ENCODE measurements around the gene PLSCR4.
"Not testable (repeated sequence)": the region's sequence is repeated elsewhere in the genome, so short reads cannot be mapped to it uniquely, and the experiment has no call there.

The PLSCR4 gene

GRCh38 chr3:146250449-146251382 lies at the start of gene PLSCR4:
Gene PLSCR4, minus strand, starts transcription at chr3:146251105. Its CDS starts 29,034 bp downstream, at chr3:146222071.
- H3K4me3 ChIP-seq (ENCODE audit: low read depth, low read length): peak within 1 kb of the TSS; percentile 40
- no peak for DNase-seq (ENCODE audit: low read depth)
- TF ChIP-seq CTCF (IDR thresholded peaks at IDR 0.05; ENCODE audit: control insufficient read depth, extremely low read depth, insufficient read depth): no peak

- DNase-seq (ENCODE audit: low read depth); H3K4me3 ChIP-seq (ENCODE audit: low read depth, low read length): not testable (repeated sequence)
Measured at GRCh38 chr3:146293401-146293800, 42.5 kb upstream of the PLSCR4 start.

GRCh38 chr3:146283781-146284445 lies 33.0 kb upstream of the PLSCR4 start:
- no peak for TF ChIP-seq CTCF (IDR thresholded peaks at IDR 0.05; ENCODE audit: control insufficient read depth, extremely low read depth, insufficient read depth)
- no peak overlapping the region for H3K4me3 ChIP-seq (ENCODE audit: low read depth, low read length)
- no peak for DNase-seq (ENCODE audit: low read depth)

- no peak for DNase-seq (ENCODE audit: low read depth)
- H3K4me3 ChIP-seq (ENCODE audit: low read depth, low read length): no peak overlapping the region
- no peak for TF ChIP-seq CTCF (IDR thresholded peaks at IDR 0.05; ENCODE audit: control insufficient read depth, extremely low read depth, insufficient read depth)
Measured at GRCh38 chr3:146280864-146281263, 30.0 kb upstream of the PLSCR4 start.

GRCh38 chr3:146279951-146280350 lies 29.0 kb upstream of the PLSCR4 start:
- DNase-seq (ENCODE audit: low read depth): no peak
- TF ChIP-seq CTCF (IDR thresholded peaks at IDR 0.05; ENCODE audit: control insufficient read depth, extremely low read depth, insufficient read depth): no peak
- H3K4me3 ChIP-seq (ENCODE audit: low read depth, low read length): no peak overlapping the region

GRCh38 chr3:146279013-146279412 lies 28.1 kb upstream of the PLSCR4 start:
- no peak for TF ChIP-seq CTCF (IDR thresholded peaks at IDR 0.05; ENCODE audit: control insufficient read depth, extremely low read depth, insufficient read depth)
- no peak overlapping the region for H3K4me3 ChIP-seq (ENCODE audit: low read depth, low read length)
- DNase-seq (ENCODE audit: low read depth): no peak

- TF ChIP-seq CTCF (IDR thresholded peaks at IDR 0.05; ENCODE audit: control insufficient read depth, extremely low read depth, insufficient read depth): no peak
- no peak overlapping the region for H3K4me3 ChIP-seq (ENCODE audit: low read depth, low read length)
- DNase-seq (ENCODE audit: low read depth): no peak
Measured at GRCh38 chr3:146277953-146278631, 27.2 kb upstream of the PLSCR4 start.
